NOMO-1 treated with DMSO at 0.1 percent for 48 hours (cell line): Measurements from ENCODE around the gene AFAP1.

Experiments
- DNase-seq: peaks from one replicate; lab custom pipeline; 2025; ENCODE audit not compliant: unreplicated experiment; lab: John Stamatoyannopoulos, UW

AFAP1 gene

GRCh38 chr4:7709431-7709830 lies 230.2 kb downstream of the AFAP1 start:
- no peak for DNase-seq

GRCh38 chr4:7708981-7709380 lies 230.7 kb downstream of the AFAP1 start:
- DNase-seq = no peak
